ENCODE measurements around the gene C16orf90.

C16orf90 gene

GRCh38 chr16:3518986-3519348, 23.7 kb upstream of the C16orf90 start:
- TF ChIP-seq CTCF (IDR thresholded peaks at IDR 0.05; ENCODE audit: insufficient read depth, low read length, poor library complexity, severe bottlenecking), result no peak
- no peaks in the 10 kb centered on the region for H3K27me3 ChIP-seq (replicated peaks; ENCODE audit: control insufficient read depth, insufficient read depth, low read length)
- DNase-seq (ENCODE audit: extremely low read depth, insufficient read length), result no peak
- peaks cover 2% of the 10 kb centered on the region for H3K36me3 ChIP-seq (ENCODE audit: control insufficient read depth, insufficient read depth, low read length)
- no peak overlapping the region for H3K4me3 ChIP-seq (replicated peaks; ENCODE audit: low read depth, low read length)

GRCh38 chr16:3518292-3518985, 23.1 kb upstream of the C16orf90 start:
- no peaks in the 10 kb centered on the region for H3K27me3 ChIP-seq (replicated peaks; ENCODE audit: control insufficient read depth, insufficient read depth, low read length)
- no peak overlapping the region for H3K4me3 ChIP-seq (replicated peaks; ENCODE audit: low read depth, low read length)
- TF ChIP-seq CTCF (IDR thresholded peaks at IDR 0.05; ENCODE audit: insufficient read depth, low read length, poor library complexity, severe bottlenecking), result no peak
- DNase-seq (ENCODE audit: extremely low read depth, insufficient read length), result no peak
- H3K36me3 ChIP-seq (ENCODE audit: control insufficient read depth, insufficient read depth, low read length), result peaks cover 2% of the 10 kb centered on the region

GRCh38 chr16:3515897-3516296, 20.6 kb upstream of the C16orf90 start:
- no peaks in the 10 kb centered on the region for H3K27me3 ChIP-seq (replicated peaks; ENCODE audit: control insufficient read depth, insufficient read depth, low read length)
- TF ChIP-seq CTCF (IDR thresholded peaks at IDR 0.05; ENCODE audit: insufficient read depth, low read length, poor library complexity, severe bottlenecking), result no peak
- DNase-seq (ENCODE audit: extremely low read depth, insufficient read length), result no peak
- H3K36me3 ChIP-seq (ENCODE audit: control insufficient read depth, insufficient read depth, low read length), result peaks cover 4% of the 10 kb centered on the region
- H3K4me3 ChIP-seq (replicated peaks; ENCODE audit: low read depth, low read length), result no peak overlapping the region

- no peak for TF ChIP-seq CTCF (IDR thresholded peaks at IDR 0.05; ENCODE audit: insufficient read depth, low read length, poor library complexity, severe bottlenecking)
- peaks cover 4% of the 10 kb centered on the region for H3K36me3 ChIP-seq (ENCODE audit: control insufficient read depth, insufficient read depth, low read length)
- H3K4me3 ChIP-seq (replicated peaks; ENCODE audit: low read depth, low read length), result no peak overlapping the region
- no peak for DNase-seq (ENCODE audit: extremely low read depth, insufficient read length)
- no peaks in the 10 kb centered on the region for H3K27me3 ChIP-seq (replicated peaks; ENCODE audit: control insufficient read depth, insufficient read depth, low read length)
Measured at GRCh38 chr16:3514621-3515020, 19.3 kb upstream of the C16orf90 start.

GRCh38 chr16:3513892-3514583, 18.7 kb upstream of the C16orf90 start:
- peaks cover 2% of the 10 kb centered on the region for H3K36me3 ChIP-seq (ENCODE audit: control insufficient read depth, insufficient read depth, low read length)

More at GRCh38 chr16:3513892-3514583, 18.7 kb upstream of the C16orf90 start:
- Histone ChIP-seq H3K27me3 (replicated peaks; ENCODE audit: control insufficient read depth, insufficient read depth, low read length) (no peaks in the 10 kb centered on the region), H3K4me3 (replicated peaks; ENCODE audit: low read depth, low read length) (no peak overlapping the region)
- no peak for DNase-seq (ENCODE audit: extremely low read depth, insufficient read length)
- TF ChIP-seq CTCF (IDR thresholded peaks at IDR 0.05; ENCODE audit: insufficient read depth, low read length, poor library complexity, severe bottlenecking), result no peak
